Trophoblast cell (in vitro differentiated cells and primary cell): ENCODE measurements around the gene FAN1.

ENCODE experiments used
- DNase-seq, 2 donors: peaks; one replicate each; pipeline ENCODE4 v3.0.0-alpha.2; 2016
- H2AFZ ChIP-seq: 2 replicates; pipeline ENCODE4 v1.6.1; 2013; ENCODE audit warnings: low read length, moderate library complexity, mild to moderate bottlenecking; ENCODE audit not compliant: insufficient read depth, poor library complexity
- H2AK5ac ChIP-seq: 2 replicates; pipeline ENCODE4 v1.6.1; 2013; ENCODE audit warnings: mild to moderate bottlenecking, low read length
- H2BK120ac ChIP-seq: 2 replicates; pipeline ENCODE4 v1.6.1; 2013; ENCODE audit warnings: low read length, mild to moderate bottlenecking, moderate library complexity; ENCODE audit not compliant: insufficient read depth, poor library complexity
- H2BK12ac ChIP-seq: 2 replicates; pipeline ENCODE4 v1.6.1; 2013; ENCODE audit warnings: mild to moderate bottlenecking, low read length, moderate library complexity
- H2BK5ac ChIP-seq: 2 replicates; pipeline ENCODE4 v1.6.1; 2013; ENCODE audit warnings: low read length, low read depth, moderate library complexity, mild to moderate bottlenecking; ENCODE audit not compliant: poor library complexity
- H3K14ac ChIP-seq: 2 replicates; pipeline ENCODE4 v1.6.1; 2013; ENCODE audit warnings: mild to moderate bottlenecking, low read length
- H3K18ac ChIP-seq: 2 replicates; pipeline ENCODE4 v1.6.1; 2013; ENCODE audit warnings: mild to moderate bottlenecking, low read length
- H3K23ac ChIP-seq: 2 replicates; pipeline ENCODE4 v1.6.1; 2013; ENCODE audit warnings: low read length
- H3K27ac ChIP-seq: 2 replicates; pipeline ENCODE4 v1.5.1; 2013; ENCODE audit warnings: low read depth, mild to moderate bottlenecking, inconsistent platforms, low read length, moderate library complexity
- H3K27me3 ChIP-seq: 2 replicates; pipeline ENCODE4 v1.6.1; 2013; ENCODE audit warnings: inconsistent platforms, mild to moderate bottlenecking, low read length, moderate library complexity; ENCODE audit not compliant: insufficient read depth
- H3K36me3 ChIP-seq, 2 experiments: 1 replicate in 1 of 2; 2 replicates in 1 of 2; pipeline ENCODE4 v1.6.1; 2013; ENCODE audit warnings: low read length in 2 of 2, mild to moderate bottlenecking in 2 of 2, moderate library complexity in 1 of 2; ENCODE audit not compliant: insufficient read depth in 2 of 2, control insufficient read depth in 1 of 2
- H3K4ac ChIP-seq: 2 replicates; pipeline ENCODE4 v1.6.1; 2013; ENCODE audit warnings: low read depth, mild to moderate bottlenecking, low read length, moderate library complexity
- H3K4me1 ChIP-seq, 2 experiments: 1 replicate in 1 of 2; 2 replicates in 1 of 2; pipeline ENCODE4 v1.6.1; 2013; ENCODE audit warnings: low read length in 2 of 2, mild to moderate bottlenecking in 2 of 2, moderate library complexity in 1 of 2; ENCODE audit not compliant: insufficient read depth in 2 of 2, control insufficient read depth in 1 of 2
- H3K4me2 ChIP-seq: 2 replicates; pipeline ENCODE4 v1.6.1; 2013; ENCODE audit warnings: inconsistent platforms, mild to moderate bottlenecking, low read length, moderate library complexity
- H3K4me3 ChIP-seq: 2 replicates; pipeline ENCODE4 v1.5.1; 2013; ENCODE audit warnings: mild to moderate bottlenecking, low read depth, low read length, inconsistent platforms
- H3K79me1 ChIP-seq: one replicate; pipeline ENCODE4 v1.6.1; 2013; ENCODE audit warnings: low read length
- H3K79me2 ChIP-seq: 2 replicates; pipeline ENCODE4 v1.6.1; 2013; ENCODE audit warnings: low read length, mild to moderate bottlenecking; ENCODE audit not compliant: control insufficient read depth, insufficient read depth, poor library complexity
- H3K9ac ChIP-seq: 2 replicates; pipeline ENCODE4 v1.6.1; 2013; ENCODE audit warnings: mild to moderate bottlenecking, low read length
- H3K9me3 ChIP-seq: 2 replicates; pipeline ENCODE4 v1.6.1; 2013; ENCODE audit warnings: low read depth, mild to moderate bottlenecking, control low read depth, inconsistent platforms, low read length; ENCODE audit not compliant: insufficient read depth
- H4K12ac ChIP-seq: 2 replicates; pipeline ENCODE4 v1.6.1; 2013; ENCODE audit warnings: low read depth, mild to moderate bottlenecking, low read length, moderate library complexity
- H4K8ac ChIP-seq: 2 replicates; pipeline ENCODE4 v1.6.1; 2013; ENCODE audit warnings: low read depth, mild to moderate bottlenecking, low read length, moderate library complexity
- H4K91ac ChIP-seq: one replicate; pipeline ENCODE4 v1.6.1; 2013; ENCODE audit warnings: low read depth, mild to moderate bottlenecking, low read length, moderate library complexity
- WGBS: extraction: QIAGEN DNeasy Blood & Tissue Kit; methylation state at CpG from one replicate; pipeline ENCODE4 v1.1.7; 2013; ENCODE audit warnings: missing lambda C conversion rate; ENCODE audit not compliant: insufficient read length, insufficient coverage; ENCODE audit errors: extremely low coverage; 5-methylcytosine and 5-hydroxymethylcytosine counted together

Gene FAN1

DNA sequence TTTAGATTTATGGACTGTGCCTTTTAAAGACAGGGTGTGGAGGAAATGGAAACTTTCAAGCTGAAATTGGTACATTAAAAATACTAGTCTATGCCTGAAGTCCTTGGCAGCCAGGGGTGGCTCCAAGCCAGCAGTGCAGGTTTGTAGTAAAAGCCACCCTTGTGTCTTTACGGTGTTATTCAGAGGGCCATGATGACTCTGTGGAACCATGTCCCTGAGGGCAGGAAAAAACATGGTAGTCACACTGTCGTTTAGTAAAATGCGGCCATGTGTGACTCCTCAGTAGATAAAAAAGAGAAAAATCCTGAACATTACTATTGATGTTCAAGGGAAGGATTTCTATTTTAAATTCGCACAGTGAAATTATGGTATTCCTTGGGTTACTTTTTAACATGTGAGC lies 2.7 kb downstream of the FAN1 start:
- Histone ChIP-seq H2AFZ (no peak overlapping the region), H3K27ac (no peak overlapping the region), H3K36me3 (peaks cover 9 to 10% of the 10 kb centered on the region in 2 experiments), H3K27me3 (no peaks in the 10 kb centered on the region), H4K12ac (no peak overlapping the region), H2BK5ac (no peak overlapping the region), H2AK5ac (no peak overlapping the region), H3K79me1 (peaks cover 6% of the 10 kb centered on the region), H3K23ac (no peak overlapping the region), H3K4ac (no peak overlapping the region), H4K8ac (no peak overlapping the region), H3K4me1 (no peaks in the 10 kb centered on the region), H2BK120ac (no peak overlapping the region), H3K79me2 (peaks cover 5% of the 10 kb centered on the region), H3K4me2 (no peak overlapping the region), H3K4me3 (no peak overlapping the region), H3K18ac (no peak overlapping the region), H3K9me3 (no peaks in the 10 kb centered on the region), H4K91ac (no peak overlapping the region), H3K9ac (no peak overlapping the region), H3K14ac (no peak overlapping the region), H2BK12ac (no peak overlapping the region)
- peak; percentile 16 to 64 for DNase-seq
- no CpG with 5 or more reads among the region's 4 CpGs for WGBS

DNA sequence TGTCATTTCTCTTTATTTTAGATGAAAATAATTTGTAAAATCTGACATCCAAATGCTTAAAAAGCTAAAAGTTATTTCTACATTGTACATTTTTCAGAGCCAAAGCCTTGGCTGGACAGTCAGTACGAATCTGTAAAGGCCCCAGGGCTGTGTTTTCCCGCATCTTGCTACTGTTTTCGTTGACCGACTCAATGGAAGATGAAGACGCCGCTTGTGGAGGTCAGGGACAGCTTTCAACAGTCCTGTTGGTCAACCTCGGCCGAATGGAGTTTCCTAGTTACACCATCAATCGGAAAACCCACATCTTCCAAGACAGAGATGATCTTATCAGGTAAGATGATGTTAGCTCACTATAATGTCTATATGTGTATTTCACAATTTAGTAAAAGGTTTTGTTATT lies 10.0 kb downstream of the FAN1 start:
- H2BK5ac ChIP-seq, result no peak overlapping the region
- H3K27ac ChIP-seq, result no peak overlapping the region
- H3K4me1 ChIP-seq, result no peaks in the 10 kb centered on the region
- no peak overlapping the region for H4K12ac ChIP-seq
- H2BK120ac ChIP-seq, result no peak overlapping the region
- no peak overlapping the region for H2BK12ac ChIP-seq
- no peaks in the 10 kb centered on the region for H3K9me3 ChIP-seq
- no peak overlapping the region for H4K8ac ChIP-seq
- DNase-seq, result peak; percentile 95 to 97
- H3K4me3 ChIP-seq, result no peak overlapping the region
- H4K91ac ChIP-seq, result no peak overlapping the region
- no peak overlapping the region for H3K18ac ChIP-seq
- H3K79me2 ChIP-seq, result no peaks in the 10 kb centered on the region
- H3K4me2 ChIP-seq, result no peak overlapping the region
- no peak overlapping the region for H3K23ac ChIP-seq
- H2AFZ ChIP-seq, result no peak overlapping the region
- H3K27me3 ChIP-seq, result no peaks in the 10 kb centered on the region
- H3K14ac ChIP-seq, result no peak overlapping the region
- H2AK5ac ChIP-seq, result no peak overlapping the region
- peaks cover 19 to 21% of the 10 kb centered on the region in 2 experiments for H3K36me3 ChIP-seq
- no peak overlapping the region for H3K9ac ChIP-seq
- H3K4ac ChIP-seq, result no peak overlapping the region
- no peaks in the 10 kb centered on the region for H3K79me1 ChIP-seq
- WGBS, result no CpG with 5 or more reads among the region's 9 CpGs

DNA sequence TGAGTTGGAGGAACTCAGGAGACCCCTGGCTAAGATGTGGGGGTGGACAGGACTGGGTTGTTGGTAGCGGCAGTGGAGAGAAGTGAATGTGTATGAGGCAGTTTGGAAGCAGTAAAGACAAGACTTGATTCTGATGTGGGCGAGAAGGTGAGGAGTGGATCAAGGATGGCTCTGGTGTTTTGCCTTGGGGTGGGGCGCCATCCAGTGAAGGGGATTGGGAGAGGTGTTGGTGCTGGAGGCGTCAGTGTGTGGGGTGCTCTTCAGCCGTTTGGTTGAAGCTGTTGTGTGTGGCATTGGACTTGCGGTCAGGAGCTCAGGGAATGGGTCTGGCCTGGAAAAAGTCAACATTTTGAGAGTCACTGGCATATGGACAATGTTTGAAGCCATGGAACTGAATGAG lies 13.3 kb downstream of the FAN1 start:
- H2BK120ac ChIP-seq, result no peak overlapping the region
- no peaks in the 10 kb centered on the region for H3K27me3 ChIP-seq
- H2BK5ac ChIP-seq, result no peak overlapping the region
- H3K4me2 ChIP-seq, result no peak overlapping the region
- no peak overlapping the region for H4K8ac ChIP-seq
- H4K12ac ChIP-seq, result no peak overlapping the region
- H3K14ac ChIP-seq, result no peak overlapping the region
- no peaks in the 10 kb centered on the region for H3K79me1 ChIP-seq
- H3K4me1 ChIP-seq, result no peaks in the 10 kb centered on the region
- H3K9ac ChIP-seq, result no peak overlapping the region
- H3K79me2 ChIP-seq, result no peaks in the 10 kb centered on the region
- no peak overlapping the region for H3K18ac ChIP-seq
- H3K9me3 ChIP-seq, result no peaks in the 10 kb centered on the region
- no peak overlapping the region for H4K91ac ChIP-seq
- H2AFZ ChIP-seq, result no peak overlapping the region
- no peak overlapping the region for H3K23ac ChIP-seq
- DNase-seq, result no peak
- no CpG with 5 or more reads among the region's 6 CpGs for WGBS
- H2BK12ac ChIP-seq, result no peak overlapping the region
- H2AK5ac ChIP-seq, result no peak overlapping the region
- no peak overlapping the region for H3K4ac ChIP-seq
- H3K36me3 ChIP-seq, result peaks cover 17 to 20% of the 10 kb centered on the region in 2 experiments
- H3K27ac ChIP-seq, result no peak overlapping the region
- H3K4me3 ChIP-seq, result no peak overlapping the region

DNA sequence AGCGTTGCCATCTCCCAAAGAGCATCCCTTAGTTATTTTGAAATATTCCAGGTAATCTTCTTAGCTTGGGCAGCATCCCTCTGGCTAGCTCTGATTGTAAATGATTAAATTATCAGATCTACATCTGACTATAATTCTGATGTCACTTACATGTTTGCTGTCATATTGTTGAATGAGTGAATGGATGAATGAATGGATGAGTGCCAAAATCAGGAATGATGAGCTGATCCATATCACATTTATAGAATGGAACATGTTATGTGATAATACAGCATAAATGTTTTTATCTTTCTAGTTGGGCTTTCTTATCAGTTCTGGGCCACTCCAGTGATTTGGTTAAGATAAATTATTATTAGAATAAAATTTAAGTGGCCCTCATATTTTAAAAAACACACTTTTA lies 14.0 kb downstream of the FAN1 start:
- Histone ChIP-seq H3K23ac (no peak overlapping the region), H4K12ac (no peak overlapping the region), H3K27me3 (no peaks in the 10 kb centered on the region), H3K79me2 (no peaks in the 10 kb centered on the region), H3K9ac (no peak overlapping the region), H3K36me3 (peaks cover 12 to 16% of the 10 kb centered on the region in 2 experiments), H4K91ac (no peak overlapping the region), H3K4me2 (no peak overlapping the region), H3K9me3 (no peaks in the 10 kb centered on the region), H3K4me3 (no peak overlapping the region), H4K8ac (no peak overlapping the region), H2BK12ac (no peak overlapping the region), H2BK5ac (no peak overlapping the region), H3K4ac (no peak overlapping the region), H3K4me1 (peaks cover under 1 to 2% of the 10 kb centered on the region in 2 experiments), H2AK5ac (no peak overlapping the region), H3K14ac (no peak overlapping the region), H3K18ac (no peak overlapping the region), H2BK120ac (no peak overlapping the region), H3K79me1 (no peaks in the 10 kb centered on the region), H3K27ac (no peak overlapping the region), H2AFZ (no peak overlapping the region)
- no CpG with 5 or more reads among the region's 1 CpG for WGBS
- DNase-seq, result no peak
